HCT116 (cell line): ENCODE data around the gene PCLO. TPM values are rescaled to one million over a fixed set of nuclear protein-coding genes. Genes with fewer than 3 reads are reported as not detected.
"Not testable (repeated sequence)": the region's sequence is repeated elsewhere in the genome, so short reads cannot be mapped to it uniquely, and the experiment has no call there.

Experiments used
- ATAC-seq: fragments of 200-7000 bp; cut with Tn5 transposase; 2 replicates; pipeline ENCODE4 v1.9.1; 2020; ENCODE audit warnings: mild to moderate bottlenecking, moderate library complexity
- BruUV-seq: library from RNA; stranded (reverse); fragments of 400-500 nt; replicated peaks from 2 replicates; lab custom pipeline; 2021; lab: Mats Ljungman, UMichigan
- CTCF ChIA-PET: fragments of 300-600 bp; sonication (Branson Sonifier 250); formaldehyde crosslinking; loops from one replicate; lab custom pipeline; 2021; ENCODE audit warnings: antibody characterized with exemption; lab: Charles Lee
- POLR2A ChIA-PET: fragments of 300-600, 350-600 bp; sonication (Branson Sonifier 250); formaldehyde crosslinking; loops from one replicate; lab custom pipeline; 2021; ENCODE audit warnings: antibody characterized with exemption; lab: Charles Lee
- RAD21 ChIA-PET, 2 experiments: fragments of 300-600 bp; sonication (Branson Sonifier 250); formaldehyde crosslinking; loops; one replicate each; lab custom pipeline; 2023; ENCODE audit warnings: low total read pairs in 2 of 2; ENCODE audit not compliant: uncharacterized antibody in 2 of 2, unreplicated experiment in 2 of 2, low non-redundant PET in 1 of 2; lab: Charles Lee
- DNase-seq: peaks from one replicate; pipeline ENCODE4 v3.0.0-alpha.2; 2010; ENCODE audit warnings: low read depth, low spot score
- H2AFZ ChIP-seq: fragments of 200-600 bp; shearing (Covaris generic), sonication (generic); 2 replicates; pipeline ENCODE4 v1.6.1; 2017; ENCODE audit warnings: low read depth, mixed run types, mixed read lengths, antibody characterized with exemption, low read length; ENCODE audit not compliant: poor library complexity, severe bottlenecking
- H3K27ac ChIP-seq: 2 replicates; pipeline ENCODE4 v1.5.1; 2012; ENCODE audit warnings: low read depth, low read length
- H3K27me3 ChIP-seq: fragments of 200-600 bp; sonication (generic); 2 replicates; pipeline ENCODE4 v1.6.1; 2016; ENCODE audit warnings: mixed run types, low read length, mixed read lengths; ENCODE audit not compliant: insufficient read depth
- H3K36me3 ChIP-seq, 2 experiments: fragments of 200-500 bp in 1 of 2; fragments of 200-600 bp in 1 of 2; sonication (Bioruptor generic) in 1 of 2; sonication (generic) in 1 of 2; 2 replicates each; pipeline versions ENCODE4 v1.5.1 to v1.6.1; 2014 to 2016; ENCODE audit warnings: low read length in 2 of 2, inconsistent platforms in 1 of 2, mixed read lengths in 1 of 2, mixed run types in 1 of 2; ENCODE audit not compliant: insufficient read depth in 2 of 2, control insufficient read depth in 1 of 2
- H3K4me1 ChIP-seq, 2 experiments: fragments of 200-600 bp in 1 of 2; sonication (generic) in 1 of 2; 2 replicates each; pipeline versions ENCODE4 v1.5.1 to v1.6.1; 2012 to 2017; ENCODE audit warnings: low read length in 2 of 2, inconsistent platforms in 1 of 2, mild to moderate bottlenecking in 1 of 2, mixed read lengths in 1 of 2, mixed run types in 1 of 2, moderate library complexity in 1 of 2; ENCODE audit not compliant: insufficient read depth in 2 of 2, control insufficient read depth in 1 of 2
- H3K4me2 ChIP-seq: fragments of 200-600 bp; sonication (generic); 2 replicates; pipeline ENCODE4 v1.6.1; 2017; ENCODE audit warnings: mixed run types, low read length, mixed read lengths
- H3K4me3 ChIP-seq, 2 experiments: fragments of 200-600 bp in 1 of 2; sonication (generic) in 1 of 2; replicated peaks in 1 of 2; 2 replicates each; pipeline ENCODE4 v1.5.1; 2011 to 2016; ENCODE audit warnings: low read length in 2 of 2, control low read depth in 1 of 2, low read depth in 1 of 2, mild to moderate bottlenecking in 1 of 2, mixed read lengths in 1 of 2, mixed run types in 1 of 2
- H3K79me2 ChIP-seq: fragments of 200-600 bp; sonication (generic); 2 replicates; pipeline ENCODE4 v1.6.1; 2017; ENCODE audit warnings: mild to moderate bottlenecking, mixed run types, low read length, moderate library complexity, mixed read lengths; ENCODE audit not compliant: insufficient read depth
- H3K9ac ChIP-seq: fragments of 200-600 bp; sonication (generic); 2 replicates; pipeline ENCODE4 v1.6.1; 2016; ENCODE audit warnings: low read length, mixed read lengths
- H3K9me2 ChIP-seq: fragments of 200-600 bp; sonication (generic), shearing (Covaris generic); 2 replicates; pipeline ENCODE4 v1.6.1; 2017; ENCODE audit warnings: mixed run types, mild to moderate bottlenecking, moderate library complexity; ENCODE audit not compliant: insufficient read depth
- H3K9me3 ChIP-seq, 2 experiments: fragments of 200-500 bp in 1 of 2; fragments of 200-600 bp in 1 of 2; sonication (Bioruptor generic) in 1 of 2; sonication (generic) in 1 of 2; 2 replicates each; pipeline ENCODE4 v1.6.1; 2014 to 2017; ENCODE audit warnings: low read length in 2 of 2, mixed read lengths in 2 of 2, inconsistent platforms in 1 of 2, low read depth in 1 of 2, mild to moderate bottlenecking in 1 of 2, mixed run types in 1 of 2, moderate library complexity in 1 of 2; ENCODE audit not compliant: control insufficient read depth in 1 of 2, insufficient read depth in 1 of 2
- H4K20me1 ChIP-seq: fragments of 200-600 bp; sonication (generic), shearing (Covaris generic); 2 replicates; pipeline ENCODE4 v1.6.1; 2017; ENCODE audit warnings: mixed run types, mild to moderate bottlenecking, moderate library complexity; ENCODE audit not compliant: insufficient read depth
- CBX3 ChIP-seq: IDR thresholded peaks from 2 replicates; pipeline ENCODE4 v1.6.1; 2012; ENCODE audit warnings: low read depth
- EGR1 ChIP-seq: IDR thresholded peaks from 2 replicates; pipeline ENCODE4 v1.6.1; 2012; ENCODE audit warnings: low read depth
- EZH2 ChIP-seq: fragments of 200-600 bp; sonication (generic); IDR thresholded peaks from 2 replicates; pipeline ENCODE4 v1.6.1; 2017; ENCODE audit warnings: antibody characterized with exemption, mixed run types
- EZH2phosphoT487 ChIP-seq: fragments of 200-600 bp; IDR thresholded peaks from 2 replicates; pipeline ENCODE4 v1.6.1; 2018; ENCODE audit warnings: antibody characterized with exemption, borderline replicate concordance
- FOSL1 ChIP-seq: IDR thresholded peaks from 2 replicates; pipeline ENCODE4 v1.6.1; 2012; ENCODE audit warnings: low read depth
- POLR2AphosphoS5 ChIP-seq: IDR thresholded peaks from 2 replicates; pipeline ENCODE4 v1.6.1; 2011; ENCODE audit warnings: mild to moderate bottlenecking, low read depth, low read length, moderate library complexity
- SIN3A ChIP-seq: IDR thresholded peaks from 2 replicates; pipeline ENCODE4 v1.6.1; 2012; ENCODE audit warnings: low read depth
- YY1 ChIP-seq: IDR thresholded peaks from 2 replicates; pipeline ENCODE4 v1.6.1; 2011; ENCODE audit warnings: low read length, low read depth, moderate library complexity, mild to moderate bottlenecking; ENCODE audit not compliant: insufficient replicate concordance; ENCODE audit errors: extremely low read depth
- ZFX ChIP-seq: fragments of 450-650 bp; IDR thresholded peaks from 2 replicates; pipeline ENCODE4 v1.6.1; 2017
- intact Hi-C: fragments of 100-400 bp; cut with micrococcal nuclease; formaldehyde crosslinking; loops from 2 replicates; pipeline ENCODE4 v1.10.0; 2022
- total RNA-seq: library from RNA; stranded (reverse); gene quantifications from one replicate; pipeline ENCODE4 v1.2.1, GENCODE V29; 2021; ENCODE audit not compliant: unreplicated experiment

PCLO gene
- total RNA-seq, 1 experiment from 2014 or later, result 2.4 TPM

- Histone ChIP-seq H3K4me2 (no peak overlapping the region), H3K4me1 (no peaks in the 10 kb centered on the region), H3K4me3 (no peak overlapping the region), H3K27ac (no peak overlapping the region), H3K79me2 (no peaks in the 10 kb centered on the region), H3K9me2 (no peaks in the 10 kb centered on the region), H4K20me1 (no peaks in the 10 kb centered on the region), H3K9ac (no peak overlapping the region), H2AFZ (no peak overlapping the region), H3K27me3 (no peaks in the 10 kb centered on the region), H3K9me3 (no peaks in the 10 kb centered on the region; a peak in 1 of 4 replicates), H3K36me3 (no peaks in the 10 kb centered on the region)
- ATAC-seq (no peak), DNase-seq (no peak)
- ChIA-PET RAD21 (no interaction called here), POLR2A (no interaction called here), CTCF (no interaction called here)
- BruUV-seq, result no TSS peak
- intact Hi-C loops, result no loop called here
- no peak for TF ChIP-seq ZFX
- no peak for TF ChIP-seq POLR2AphosphoS5
- TF ChIP-seq SIN3A, result no peak
- TF ChIP-seq EGR1, result no peak
- TF ChIP-seq EZH2phosphoT487, result no peak
- no peak for TF ChIP-seq YY1
- TF ChIP-seq FOSL1, result no peak
- TF ChIP-seq CBX3, result no peak
- TF ChIP-seq EZH2, result no peak
Measured at GRCh38 chr7:82897500-82897899, 265.2 kb downstream of the PCLO start.

- H3K79me2 ChIP-seq, H3K36me3 ChIP-seq, H3K4me1 ChIP-seq, H3K4me3 ChIP-seq, H3K9me3 ChIP-seq, intact Hi-C loops, H4K20me1 ChIP-seq, ATAC-seq, H3K9me2 ChIP-seq, H3K4me2 ChIP-seq, BruUV-seq, CTCF ChIA-PET, H3K27me3 ChIP-seq, H3K27ac ChIP-seq, DNase-seq, H3K9ac ChIP-seq, POLR2A ChIA-PET, H2AFZ ChIP-seq, RAD21 ChIA-PET: not testable (repeated sequence)
Measured at GRCh38 chr7:82894341-82894740, 268.3 kb downstream of the PCLO start.
